Fibroblast of lung (primary cell): Measurements from ENCODE around the gene CDO1. TPM values are rescaled to one million over a fixed set of nuclear protein-coding genes. Genes with fewer than 3 reads are reported as not detected.
"Not testable (repeated sequence)": the region's sequence is repeated elsewhere in the genome, so short reads cannot be mapped to it uniquely, and the experiment has no call there.

Experiments
- DNase-seq, 2 donors: peaks; one replicate each; pipeline versions ENCODE4 v3.0.0 to v3.0.0-alpha.2; 2010; ENCODE audit warnings: low read depth in 2 of 2
- H2AFZ ChIP-seq: 2 replicates; pipeline ENCODE4 v1.5.1; 2012; ENCODE audit warnings: low read length, control low read depth, inconsistent platforms
- H3K27ac ChIP-seq: 2 replicates; pipeline ENCODE4 v1.5.1; 2011; ENCODE audit warnings: low read length, control low read depth; ENCODE audit not compliant: insufficient read depth
- H3K27me3 ChIP-seq: 2 replicates; pipeline ENCODE4 v1.5.1; 2011; ENCODE audit warnings: mild to moderate bottlenecking, low read length; ENCODE audit not compliant: control insufficient read depth, insufficient read depth
- H3K36me3 ChIP-seq: 2 replicates; pipeline ENCODE4 v1.5.1; 2011; ENCODE audit warnings: low read length; ENCODE audit not compliant: control insufficient read depth, insufficient read depth
- H3K4me1 ChIP-seq: 2 replicates; pipeline ENCODE4 v1.5.1; 2011; ENCODE audit warnings: low read length; ENCODE audit not compliant: control insufficient read depth, insufficient read depth; ENCODE audit errors: extremely low read depth
- H3K4me2 ChIP-seq: 2 replicates; pipeline ENCODE4 v1.5.1; 2011; ENCODE audit warnings: low read length, control low read depth; ENCODE audit not compliant: insufficient read depth; ENCODE audit errors: extremely low read depth
- H3K4me3 ChIP-seq, 4 experiments: fragments of 200-600 bp in 1 of 4; sonication (generic) in 1 of 4; replicated peaks in 1 of 4; 2 replicates each; pipeline ENCODE4 v1.5.1; 2011 to 2016; ENCODE audit warnings: low read length in 4 of 4, low read depth in 3 of 4, mild to moderate bottlenecking in 3 of 4, control low read depth in 2 of 4, inconsistent platforms in 1 of 4, mixed read lengths in 1 of 4; ENCODE audit not compliant: insufficient read depth in 1 of 4; ENCODE audit errors: control extremely low read depth in 1 of 4
- H3K79me2 ChIP-seq: 2 replicates; pipeline ENCODE4 v1.5.1; 2012; ENCODE audit warnings: mild to moderate bottlenecking, low read length, inconsistent platforms; ENCODE audit not compliant: control insufficient read depth, insufficient read depth
- H3K9ac ChIP-seq: 2 replicates; pipeline ENCODE4 v1.5.1; 2011; ENCODE audit warnings: mild to moderate bottlenecking, low read length, control low read depth; ENCODE audit not compliant: insufficient read depth
- H3K9me3 ChIP-seq: 2 replicates; pipeline ENCODE4 v1.5.1; 2012; ENCODE audit warnings: low read depth, low read length; ENCODE audit not compliant: control insufficient read depth, insufficient read depth
- H4K20me1 ChIP-seq: 2 replicates; pipeline ENCODE4 v1.5.1; 2011; ENCODE audit warnings: low read length; ENCODE audit not compliant: control insufficient read depth, insufficient read depth; ENCODE audit errors: extremely low read depth
- EZH2 ChIP-seq: IDR thresholded peaks from 2 replicates; pipeline ENCODE4 v1.5.1; 2012; ENCODE audit warnings: low read length, control low read depth, mild to moderate bottlenecking; ENCODE audit errors: missing control alignments
- polyA plus RNA-seq, 2 donors: library from polyadenylated mRNA; depleted of rRNA in 1 of 2; stranded (reverse) in 1 of 2; unstranded in 1 of 2; fragments of >200 nt; gene quantifications; 2 replicates each; pipeline ENCODE4 v1.2.1, GENCODE V29; 2011 to 2012; ENCODE audit warnings: missing spikeins in 1 of 2
- total RNA-seq: library from RNA; depleted of rRNA; stranded (reverse); fragments of >200 nt; gene quantifications from 2 replicates; pipeline ENCODE4 v1.2.1, GENCODE V29; 2014
- TF ChIP-seq, protein P1 (sequence below), 2 donors: IDR thresholded peaks in 1 of 2; conservative IDR thresholded peaks in 1 of 2; 1 replicate in 1 of 2; 2 replicates in 1 of 2; pipeline ENCODE4 v1.5.1; 2011 to 2012; ENCODE audit warnings: low read length in 2 of 2, control low read depth in 1 of 2, inconsistent platforms in 1 of 2, low read depth in 1 of 2, mild to moderate bottlenecking in 1 of 2

The CDO1 gene
- total and polyA plus RNA-seq, 2 donors (not counting 1 experiment from before 2014, with no cell fraction given), result 0.85 to 6.9 TPM

DNA sequence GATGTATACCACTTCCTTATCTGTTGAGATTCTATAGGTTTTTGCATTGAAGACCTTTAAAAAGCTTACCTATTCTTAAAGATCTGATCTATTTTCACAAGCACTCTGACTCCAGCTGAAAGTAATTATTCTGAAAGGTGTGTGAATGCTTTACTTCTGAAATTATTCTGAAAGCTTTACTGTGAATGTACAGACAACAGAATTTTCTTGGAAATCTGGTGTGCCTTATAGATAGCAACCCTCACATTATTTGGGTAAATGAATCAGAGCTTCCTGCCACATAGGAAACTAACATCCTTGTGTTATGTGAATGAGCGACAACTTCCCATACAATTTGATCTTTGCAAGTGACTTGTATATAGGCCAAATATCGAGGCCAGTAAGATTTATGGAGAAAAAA, 6.5 kb downstream of the CDO1 start:
- Histone ChIP-seq H3K9me3 (no peaks in the 10 kb centered on the region), H3K4me1 (no peaks in the 10 kb centered on the region), H3K4me2 (no peak overlapping the region), H3K27ac (no peak overlapping the region), H3K36me3 (no peaks in the 10 kb centered on the region), H3K9ac (no peak overlapping the region), H3K4me3 (no peak overlapping the region), H3K27me3 (peaks cover 3% of the 10 kb centered on the region), H2AFZ (no peak overlapping the region), H3K79me2 (no peaks in the 10 kb centered on the region), H4K20me1 (no peaks in the 10 kb centered on the region)
- no peak for DNase-seq
- no peak for TF ChIP-seq EZH2
- TF ChIP-seq, protein P1, sequence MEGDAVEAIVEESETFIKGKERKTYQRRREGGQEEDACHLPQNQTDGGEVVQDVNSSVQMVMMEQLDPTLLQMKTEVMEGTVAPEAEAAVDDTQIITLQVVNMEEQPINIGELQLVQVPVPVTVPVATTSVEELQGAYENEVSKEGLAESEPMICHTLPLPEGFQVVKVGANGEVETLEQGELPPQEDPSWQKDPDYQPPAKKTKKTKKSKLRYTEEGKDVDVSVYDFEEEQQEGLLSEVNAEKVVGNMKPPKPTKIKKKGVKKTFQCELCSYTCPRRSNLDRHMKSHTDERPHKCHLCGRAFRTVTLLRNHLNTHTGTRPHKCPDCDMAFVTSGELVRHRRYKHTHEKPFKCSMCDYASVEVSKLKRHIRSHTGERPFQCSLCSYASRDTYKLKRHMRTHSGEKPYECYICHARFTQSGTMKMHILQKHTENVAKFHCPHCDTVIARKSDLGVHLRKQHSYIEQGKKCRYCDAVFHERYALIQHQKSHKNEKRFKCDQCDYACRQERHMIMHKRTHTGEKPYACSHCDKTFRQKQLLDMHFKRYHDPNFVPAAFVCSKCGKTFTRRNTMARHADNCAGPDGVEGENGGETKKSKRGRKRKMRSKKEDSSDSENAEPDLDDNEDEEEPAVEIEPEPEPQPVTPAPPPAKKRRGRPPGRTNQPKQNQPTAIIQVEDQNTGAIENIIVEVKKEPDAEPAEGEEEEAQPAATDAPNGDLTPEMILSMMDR (conservative IDR thresholded peaks at IDR 0.05 in 1 of 2, IDR thresholded peaks at IDR 0.05 in 1 of 2; ENCODE audit: low read depth in 1 of 2, low read length in 2 of 2), result no peak

DNA sequence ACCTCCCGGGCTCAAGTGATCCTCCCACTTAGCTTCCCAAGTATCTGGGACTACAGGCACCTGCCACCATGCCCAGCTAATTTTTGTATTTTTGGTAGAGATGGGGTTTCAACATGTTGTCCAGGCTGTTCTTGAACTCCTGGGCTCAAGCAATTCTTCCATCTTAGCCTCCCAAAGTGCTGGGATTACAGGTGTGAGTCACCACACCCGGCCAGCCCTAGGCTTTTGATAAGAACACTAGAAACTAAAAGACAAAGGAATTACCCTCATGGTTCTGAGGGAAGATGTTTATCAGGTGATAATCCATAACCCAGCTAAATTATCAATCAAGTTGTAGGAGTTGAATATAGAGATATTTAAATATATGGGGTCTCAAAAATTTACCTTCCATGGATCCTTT, 8.4 kb downstream of the CDO1 start:
- H3K36me3 ChIP-seq, H3K4me2 ChIP-seq, H3K27ac ChIP-seq, H3K4me1 ChIP-seq, H3K9me3 ChIP-seq, H3K27me3 ChIP-seq, H3K4me3 ChIP-seq, H4K20me1 ChIP-seq, H3K79me2 ChIP-seq, H2AFZ ChIP-seq, H3K9ac ChIP-seq, DNase-seq: not testable (repeated sequence)

DNA sequence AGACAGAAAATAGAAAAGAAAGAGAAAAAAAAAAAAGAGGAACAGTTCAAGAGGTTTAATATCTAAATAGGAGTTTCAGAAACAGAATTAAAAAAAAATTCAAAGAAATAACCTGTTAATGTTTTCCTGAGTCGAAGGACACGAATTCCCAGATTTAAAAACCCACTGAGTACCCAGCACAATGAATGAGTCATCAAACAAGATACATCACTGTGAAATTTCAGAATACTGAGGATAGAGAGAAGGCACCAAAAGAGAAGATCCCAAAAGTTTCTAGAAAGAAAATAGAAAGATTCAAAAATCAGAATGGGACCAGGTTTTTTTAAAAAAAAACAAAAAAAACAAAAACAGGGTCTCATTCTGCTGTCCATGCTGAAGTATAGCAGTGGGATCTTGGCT, 8.8 kb downstream of the CDO1 start:
- Histone ChIP-seq H2AFZ (no peak overlapping the region), H3K4me1 (no peaks in the 10 kb centered on the region), H3K4me3 (no peak overlapping the region), H4K20me1 (no peaks in the 10 kb centered on the region), H3K36me3 (no peaks in the 10 kb centered on the region), H3K27ac (no peak overlapping the region), H3K79me2 (no peaks in the 10 kb centered on the region), H3K27me3 (no peaks in the 10 kb centered on the region), H3K4me2 (no peak overlapping the region), H3K9me3 (no peaks in the 10 kb centered on the region), H3K9ac (no peak overlapping the region)
- TF ChIP-seq, protein P1 (conservative IDR thresholded peaks at IDR 0.05 in 1 of 2, IDR thresholded peaks at IDR 0.05 in 1 of 2; ENCODE audit: low read depth in 1 of 2, low read length in 2 of 2), result no peak
- TF ChIP-seq EZH2, result no peak
- no peak for DNase-seq
